GM12878 (cell line): ENCODE results near the gene TMPRSS2.

Experiments used
- CBFB ChIP-seq: IDR thresholded peaks from 2 replicates; pipeline ENCODE4 v1.6.1; 2016; ENCODE audit warnings: antibody characterized with exemption, low read depth
- CBX3 ChIP-seq: fragments of 200-600 bp; sonication (generic); IDR thresholded peaks from 2 replicates; pipeline ENCODE4 v1.6.1; 2016; ENCODE audit warnings: low read depth, borderline replicate concordance
- CHD4 ChIP-seq: fragments of 200-600 bp; sonication (generic); IDR thresholded peaks from 2 replicates; pipeline ENCODE4 v1.6.1; 2016; ENCODE audit warnings: mild to moderate bottlenecking
- GABPA ChIP-seq: IDR thresholded peaks from 2 replicates; pipeline ENCODE4 v1.6.1; 2014; ENCODE audit warnings: antibody characterized with exemption, low read depth, mild to moderate bottlenecking, inconsistent platforms
- STAT3 ChIP-seq: IDR thresholded peaks from 2 replicates; pipeline ENCODE4 v1.6.1; 2011; ENCODE audit warnings: low read depth, low read length, improper control_type of control experiment
- ZNF274 ChIP-seq: IDR thresholded peaks from one replicate; pipeline ENCODE4 v1.8.0; 2011; ENCODE audit not compliant: insufficient read length, insufficient read depth
- TF ChIP-seq, protein P1 (sequence below): IDR thresholded peaks from 2 replicates; pipeline ENCODE4 v1.6.1; 2012; ENCODE audit warnings: mild to moderate bottlenecking, low read depth, low read length

DNA sequence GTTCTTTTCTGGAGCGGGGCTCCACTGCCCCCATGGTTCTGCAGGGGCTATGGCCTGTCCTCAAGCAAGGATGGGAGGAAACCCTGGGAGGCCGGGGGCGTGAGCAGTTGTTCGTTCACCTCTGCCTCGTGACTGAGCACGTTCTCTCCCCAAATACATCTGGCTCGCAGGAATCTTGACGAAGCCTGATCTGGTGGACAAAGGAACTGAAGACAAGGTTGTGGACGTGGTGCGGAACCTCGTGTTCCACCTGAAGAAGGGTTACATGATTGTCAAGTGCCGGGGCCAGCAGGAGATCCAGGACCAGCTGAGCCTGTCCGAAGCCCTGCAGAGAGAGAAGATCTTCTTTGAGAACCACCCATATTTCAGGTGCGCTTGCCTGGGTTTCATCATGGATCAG, 66.4 kb downstream of the TMPRSS2 start:
- TF ChIP-seq STAT3 (no peak), ZNF274 (no peak), CHD4 (no peak), GABPA (no peak), CBFB (no peak), CBX3 (no peak)
- TF ChIP-seq, protein P1, sequence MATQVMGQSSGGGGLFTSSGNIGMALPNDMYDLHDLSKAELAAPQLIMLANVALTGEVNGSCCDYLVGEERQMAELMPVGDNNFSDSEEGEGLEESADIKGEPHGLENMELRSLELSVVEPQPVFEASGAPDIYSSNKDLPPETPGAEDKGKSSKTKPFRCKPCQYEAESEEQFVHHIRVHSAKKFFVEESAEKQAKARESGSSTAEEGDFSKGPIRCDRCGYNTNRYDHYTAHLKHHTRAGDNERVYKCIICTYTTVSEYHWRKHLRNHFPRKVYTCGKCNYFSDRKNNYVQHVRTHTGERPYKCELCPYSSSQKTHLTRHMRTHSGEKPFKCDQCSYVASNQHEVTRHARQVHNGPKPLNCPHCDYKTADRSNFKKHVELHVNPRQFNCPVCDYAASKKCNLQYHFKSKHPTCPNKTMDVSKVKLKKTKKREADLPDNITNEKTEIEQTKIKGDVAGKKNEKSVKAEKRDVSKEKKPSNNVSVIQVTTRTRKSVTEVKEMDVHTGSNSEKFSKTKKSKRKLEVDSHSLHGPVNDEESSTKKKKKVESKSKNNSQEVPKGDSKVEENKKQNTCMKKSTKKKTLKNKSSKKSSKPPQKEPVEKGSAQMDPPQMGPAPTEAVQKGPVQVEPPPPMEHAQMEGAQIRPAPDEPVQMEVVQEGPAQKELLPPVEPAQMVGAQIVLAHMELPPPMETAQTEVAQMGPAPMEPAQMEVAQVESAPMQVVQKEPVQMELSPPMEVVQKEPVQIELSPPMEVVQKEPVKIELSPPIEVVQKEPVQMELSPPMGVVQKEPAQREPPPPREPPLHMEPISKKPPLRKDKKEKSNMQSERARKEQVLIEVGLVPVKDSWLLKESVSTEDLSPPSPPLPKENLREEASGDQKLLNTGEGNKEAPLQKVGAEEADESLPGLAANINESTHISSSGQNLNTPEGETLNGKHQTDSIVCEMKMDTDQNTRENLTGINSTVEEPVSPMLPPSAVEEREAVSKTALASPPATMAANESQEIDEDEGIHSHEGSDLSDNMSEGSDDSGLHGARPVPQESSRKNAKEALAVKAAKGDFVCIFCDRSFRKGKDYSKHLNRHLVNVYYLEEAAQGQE, result no peak
